NOMO-1 (cell line): ENCODE data around the gene PARP1.
"Not testable (repeated sequence)": the region's sequence is repeated elsewhere in the genome, so short reads cannot be mapped to it uniquely, and the experiment has no call there.

Experiments used
- DNase-seq, 2 experiments: peaks; one replicate each; lab custom pipeline; 2025; ENCODE audit not compliant: unreplicated experiment in 2 of 2; lab: John Stamatoyannopoulos, UW

The PARP1 gene

DNA sequence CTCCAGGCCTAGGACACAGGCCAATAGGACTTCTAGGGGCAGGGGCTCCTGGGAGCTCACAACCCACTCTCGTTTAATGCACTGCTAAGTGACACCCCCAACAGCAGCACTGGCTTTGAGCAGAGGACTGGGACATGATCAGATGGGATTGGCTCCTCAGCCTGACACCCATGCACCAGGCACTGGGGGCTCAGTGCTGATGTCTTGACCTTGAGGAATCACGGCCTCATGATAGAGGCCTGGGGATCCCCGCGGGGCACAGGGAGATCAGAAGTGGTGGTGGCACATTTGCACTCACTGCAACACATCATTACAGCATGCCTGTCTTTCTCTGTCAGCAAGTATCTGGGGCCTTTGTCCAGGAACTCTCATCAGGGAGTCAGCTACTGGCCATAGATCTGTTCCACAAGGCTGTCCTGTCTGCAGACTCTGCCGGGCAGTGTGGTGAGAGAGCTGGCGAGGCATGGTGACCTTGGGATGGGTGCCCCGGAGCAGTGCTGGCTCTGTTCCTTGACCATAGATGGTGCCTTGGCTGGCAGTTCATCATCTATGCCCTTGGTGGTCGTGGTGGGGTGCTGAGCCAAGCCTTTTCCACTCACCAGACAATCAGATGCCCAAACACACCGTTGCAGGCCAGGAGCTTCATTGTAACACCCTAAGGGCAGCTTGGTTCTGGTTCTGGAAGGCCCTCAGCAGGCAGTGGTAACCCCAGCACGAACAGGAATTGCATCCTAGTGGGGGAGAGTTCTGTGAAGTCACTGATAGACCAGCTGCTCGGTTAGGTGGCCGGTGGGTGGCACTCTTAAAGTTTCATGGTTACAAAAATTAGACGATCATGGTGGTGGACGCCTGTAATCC is 22.2 kb upstream of the PARP1 start:
- DNase-seq: no peak

DNA sequence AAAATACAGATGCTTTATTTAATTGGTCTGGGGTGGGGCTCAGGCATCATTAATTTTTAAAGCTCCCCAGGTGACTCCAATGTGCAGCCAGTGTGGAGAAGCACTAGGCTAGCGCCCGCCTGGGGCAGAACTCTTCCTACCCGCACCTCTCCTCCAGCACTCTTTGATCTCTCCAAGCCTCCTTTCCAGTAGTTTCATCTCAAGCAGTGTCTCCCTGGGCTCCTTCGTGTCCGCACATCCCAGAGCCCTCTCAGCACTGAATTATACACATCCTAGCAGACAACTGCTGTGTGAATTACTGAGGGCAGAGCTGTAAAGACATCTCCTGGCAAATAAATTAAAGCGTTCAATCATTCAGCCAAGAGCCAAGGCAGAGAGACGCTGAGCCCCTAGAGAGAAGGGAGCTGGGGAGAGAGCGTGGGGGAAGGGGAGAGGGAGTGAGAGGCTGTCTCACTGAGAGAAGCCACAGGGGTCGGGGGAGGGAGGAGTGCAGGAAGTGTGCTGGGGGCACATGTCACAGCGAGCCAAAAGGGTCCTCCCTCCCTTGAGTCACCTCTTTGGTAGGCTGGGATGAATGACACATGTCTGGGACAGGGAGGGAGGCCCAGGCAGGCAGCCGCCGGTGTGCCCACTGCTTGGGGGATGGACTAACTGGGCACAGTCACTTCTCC is 21.0 kb upstream of the PARP1 start:
- no peak for DNase-seq

DNA sequence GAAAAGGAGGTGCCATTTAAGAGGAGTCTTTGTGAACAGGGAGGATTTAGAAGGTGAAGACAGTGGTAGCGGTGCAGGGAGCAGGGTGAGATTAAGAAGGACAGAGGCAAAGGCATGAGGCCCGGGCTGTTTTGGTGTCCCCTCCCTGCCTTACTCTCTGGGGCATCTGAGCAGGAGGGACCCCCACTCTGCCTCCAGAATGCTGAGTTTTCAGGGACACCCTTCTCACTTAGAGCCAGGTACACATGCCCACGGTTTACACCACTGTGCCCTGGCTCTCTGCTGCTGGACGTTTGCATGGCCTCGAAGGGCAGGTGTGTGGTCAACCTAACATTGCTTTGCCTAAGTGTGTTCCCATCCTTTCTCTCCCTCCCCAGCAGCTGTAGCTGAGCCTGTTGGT is 20.5 kb upstream of the PARP1 start:
- DNase-seq: no peak

DNA sequence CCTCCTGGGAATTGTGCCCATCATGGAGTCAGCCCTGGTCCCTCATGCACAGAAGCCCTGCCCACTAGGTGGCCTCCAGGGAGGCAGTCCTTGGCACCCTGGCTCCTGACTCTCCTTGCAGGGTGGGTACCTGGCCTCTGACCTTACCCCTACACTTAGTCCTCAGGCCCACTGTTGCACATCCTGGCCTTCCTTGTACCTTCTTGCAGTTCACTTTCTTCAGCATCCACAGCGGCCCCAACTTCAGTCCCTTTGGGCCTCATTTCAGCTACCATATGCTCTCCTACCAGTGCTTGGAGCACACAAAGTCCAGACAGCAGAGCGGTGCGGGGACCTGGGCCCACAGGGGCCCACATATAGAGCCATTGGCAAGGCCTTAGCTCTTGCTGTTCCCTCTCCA is 19.2 kb upstream of the PARP1 start:
- DNase-seq: no peak

DNA sequence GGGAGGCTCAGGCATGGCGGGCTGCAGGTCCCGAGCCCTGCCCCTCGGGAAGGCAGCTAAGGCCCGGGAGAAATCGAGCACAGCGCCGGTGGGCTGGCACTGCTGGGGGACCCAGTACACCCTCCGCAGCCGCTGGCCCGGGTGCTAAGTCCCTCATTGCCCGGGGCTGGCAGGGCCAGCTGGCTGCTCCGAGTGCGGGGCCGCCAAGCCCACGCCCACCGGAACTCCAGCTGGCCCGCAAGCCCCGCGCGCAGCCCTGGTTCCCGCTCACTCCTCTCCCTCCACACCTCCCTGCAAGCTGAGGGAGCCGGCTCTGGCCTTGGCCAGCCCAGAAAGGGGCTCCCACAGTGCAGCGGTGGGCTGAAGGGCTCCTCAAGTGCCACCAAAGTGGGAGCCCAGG is 18.5 kb upstream of the PARP1 start:
- DNase-seq: not testable (repeated sequence)

DNA sequence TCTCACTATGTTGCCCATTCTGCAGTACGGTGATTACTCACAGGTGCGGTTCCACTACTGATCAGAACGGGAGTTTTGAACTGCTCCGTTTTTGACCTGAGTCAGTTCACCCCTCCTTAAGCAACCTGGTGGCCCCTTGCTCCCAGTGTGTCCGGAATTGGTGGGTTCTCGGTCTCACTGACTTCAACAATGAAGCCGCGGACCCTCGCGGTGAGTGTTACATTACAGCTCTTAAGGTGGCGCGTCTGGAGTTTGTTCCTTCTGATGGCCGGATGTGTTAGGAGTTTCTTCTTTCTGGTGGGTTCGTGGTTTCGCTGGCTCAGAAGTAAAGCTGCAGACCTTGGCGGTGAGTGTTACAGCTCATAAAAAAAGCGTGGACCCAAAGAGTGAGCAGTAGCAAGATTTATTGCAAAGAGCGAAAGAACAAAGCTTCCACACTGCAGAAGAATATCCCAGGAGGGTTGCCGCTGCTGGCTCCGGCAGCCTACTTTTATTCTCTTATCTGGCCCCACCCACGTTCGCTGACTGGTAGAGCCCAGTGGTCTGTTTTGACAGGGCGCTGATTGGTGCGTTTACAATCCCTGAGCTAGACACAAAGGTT is 17.6 kb upstream of the PARP1 start:
- no peak for DNase-seq

DNA sequence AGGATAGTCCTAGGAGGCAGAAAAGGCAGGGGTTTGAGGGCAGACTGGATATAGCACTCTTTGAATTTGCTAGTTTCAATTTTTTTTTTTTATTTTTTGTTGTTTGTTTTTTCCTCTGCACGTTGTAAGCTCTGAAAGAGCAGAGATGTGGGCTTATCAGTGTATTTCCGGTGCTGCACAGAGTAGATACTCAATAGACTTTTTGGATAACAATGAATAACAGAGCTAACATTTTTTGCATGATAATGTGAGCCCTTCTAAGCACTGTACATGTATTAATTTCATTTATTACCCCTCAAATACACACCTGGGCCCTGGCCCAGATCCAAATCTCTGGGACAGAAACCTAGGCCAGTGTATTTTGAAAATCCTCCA is 17.1 kb upstream of the PARP1 start:
- DNase-seq: no peak

DNA sequence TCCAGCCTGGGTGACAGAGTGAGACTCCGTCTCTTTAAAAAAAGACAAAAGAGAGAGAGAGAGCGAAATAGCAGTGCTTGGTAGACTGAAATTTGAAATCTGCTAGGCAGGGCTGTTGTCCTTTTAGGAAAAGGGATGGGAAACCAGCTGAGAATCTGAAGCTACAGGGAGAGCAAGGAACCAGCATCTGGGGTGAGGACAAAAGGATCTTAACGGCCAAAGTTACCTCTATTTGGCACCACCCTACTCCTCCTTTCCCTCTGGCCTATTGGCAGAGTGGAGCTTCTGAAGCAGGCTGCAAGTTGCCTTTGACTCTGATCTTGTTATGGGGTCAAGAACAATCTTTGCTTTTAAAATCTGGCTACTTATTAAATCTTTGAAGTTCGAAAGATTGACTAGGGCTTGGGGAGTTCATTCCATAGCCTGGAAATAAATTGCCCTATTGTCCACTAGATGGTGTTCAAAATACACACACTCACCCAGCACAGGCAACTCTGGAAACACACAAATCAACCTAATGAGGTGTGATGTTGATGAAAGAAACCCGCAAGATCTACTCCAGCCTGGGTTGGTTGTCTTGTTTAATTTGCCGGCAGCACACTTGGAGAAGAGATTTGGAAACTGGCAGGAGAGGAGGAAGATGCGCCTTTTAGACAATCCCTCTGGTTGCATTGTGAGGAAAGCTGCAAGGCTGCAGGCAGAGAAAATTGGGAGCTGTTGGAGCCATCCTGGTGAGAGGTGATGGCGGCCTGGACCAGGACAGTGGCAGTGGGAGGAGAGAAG is 16.5 kb upstream of the PARP1 start:
- peak in 1 of 2 experiments; percentile 3 for DNase-seq

DNA sequence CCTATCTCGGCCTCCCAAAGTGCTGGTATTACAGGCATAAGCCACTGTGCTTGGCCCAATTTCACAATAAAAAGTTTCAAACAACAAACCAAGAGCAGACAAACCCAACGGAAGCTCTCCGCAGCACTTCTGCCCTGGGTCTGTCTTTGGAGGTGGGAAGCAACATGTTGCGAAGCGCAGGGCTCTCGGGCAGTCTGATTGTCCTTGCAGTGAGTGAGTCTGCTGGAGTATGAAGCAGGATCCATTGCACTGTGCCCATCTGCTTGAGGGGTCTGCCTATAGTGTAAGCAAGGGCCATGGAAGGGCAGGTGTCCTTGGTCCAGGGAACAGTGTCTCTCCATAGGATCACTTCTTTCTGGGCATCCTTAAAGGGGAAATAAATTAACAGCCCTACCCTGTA is 14.6 kb upstream of the PARP1 start:
- DNase-seq: no peak

DNA sequence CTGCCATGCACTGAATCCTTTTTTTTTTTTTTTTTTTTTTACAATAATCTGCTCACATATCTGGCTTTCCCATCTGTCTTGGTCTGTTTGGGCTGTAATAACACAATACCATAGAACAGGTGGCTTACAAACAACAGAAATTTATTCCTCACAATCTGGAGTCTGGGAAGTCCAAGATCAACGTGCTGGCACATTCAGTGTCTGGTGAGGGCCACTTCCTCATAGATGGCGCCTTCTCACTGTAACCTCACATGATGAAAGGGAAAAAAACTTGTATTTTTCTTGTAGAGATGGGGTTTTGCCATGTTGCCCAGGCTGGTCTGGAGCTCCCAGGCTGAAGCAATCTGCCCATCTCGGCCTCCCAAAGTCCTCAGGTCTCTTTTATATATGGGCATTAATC is 13.0 kb upstream of the PARP1 start:
- DNase-seq: no peak

DNA sequence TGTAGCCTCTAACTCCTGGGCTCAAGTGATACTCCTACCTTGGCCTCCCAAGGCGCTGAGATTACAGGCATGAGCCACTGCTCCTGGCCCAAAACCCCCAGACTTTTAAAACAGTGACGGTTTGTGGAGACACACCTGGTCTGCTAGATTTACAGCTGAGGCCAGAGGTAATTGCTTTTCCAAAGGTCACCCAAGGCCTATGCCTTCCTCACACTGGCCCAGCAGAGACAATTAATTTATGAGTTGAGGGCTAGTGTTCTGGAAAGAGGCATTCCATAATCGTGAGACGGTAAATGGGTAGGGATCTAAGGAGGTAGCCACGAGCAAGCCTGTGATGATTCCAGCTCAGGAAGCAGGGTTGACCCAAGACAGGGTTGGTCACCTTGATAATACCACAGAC is 12.4 kb upstream of the PARP1 start:
- DNase-seq: no peak

DNA sequence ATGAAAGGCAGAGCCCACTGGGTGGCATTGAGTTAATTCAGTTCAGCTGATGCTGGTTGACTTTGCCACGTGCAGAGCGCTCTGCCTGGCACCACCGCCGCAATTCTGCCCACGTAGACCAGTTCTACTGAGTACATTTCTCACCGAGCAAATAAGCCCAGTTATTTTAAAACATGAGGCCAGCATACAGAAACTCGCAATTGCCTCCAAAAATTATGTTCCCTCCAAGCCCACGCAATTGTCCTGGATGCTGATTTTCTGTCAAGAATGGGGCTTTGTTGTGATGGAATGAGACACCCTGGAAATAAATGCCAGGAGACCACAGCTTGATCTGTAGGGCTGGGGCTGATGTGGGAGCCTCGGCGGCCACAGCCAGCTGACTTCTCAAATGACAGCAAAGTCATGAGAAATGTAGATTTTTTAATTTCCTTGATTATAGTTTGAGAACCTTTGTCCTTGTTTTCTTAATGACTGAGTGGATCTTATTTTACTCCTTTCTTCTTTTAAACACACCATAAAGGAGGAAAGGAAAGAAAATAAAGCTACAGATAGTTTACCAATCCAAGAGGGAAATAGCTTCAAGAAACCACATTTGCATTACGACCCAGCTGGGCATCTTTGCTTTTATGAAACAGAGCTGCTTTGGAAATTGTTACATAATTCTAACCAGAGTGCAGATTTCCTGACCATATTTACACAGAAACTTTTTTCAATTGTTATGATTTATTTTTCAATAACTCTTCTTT is 11.6 kb upstream of the PARP1 start:
- DNase-seq: peak in 1 of 2 experiments; percentile 6

DNA sequence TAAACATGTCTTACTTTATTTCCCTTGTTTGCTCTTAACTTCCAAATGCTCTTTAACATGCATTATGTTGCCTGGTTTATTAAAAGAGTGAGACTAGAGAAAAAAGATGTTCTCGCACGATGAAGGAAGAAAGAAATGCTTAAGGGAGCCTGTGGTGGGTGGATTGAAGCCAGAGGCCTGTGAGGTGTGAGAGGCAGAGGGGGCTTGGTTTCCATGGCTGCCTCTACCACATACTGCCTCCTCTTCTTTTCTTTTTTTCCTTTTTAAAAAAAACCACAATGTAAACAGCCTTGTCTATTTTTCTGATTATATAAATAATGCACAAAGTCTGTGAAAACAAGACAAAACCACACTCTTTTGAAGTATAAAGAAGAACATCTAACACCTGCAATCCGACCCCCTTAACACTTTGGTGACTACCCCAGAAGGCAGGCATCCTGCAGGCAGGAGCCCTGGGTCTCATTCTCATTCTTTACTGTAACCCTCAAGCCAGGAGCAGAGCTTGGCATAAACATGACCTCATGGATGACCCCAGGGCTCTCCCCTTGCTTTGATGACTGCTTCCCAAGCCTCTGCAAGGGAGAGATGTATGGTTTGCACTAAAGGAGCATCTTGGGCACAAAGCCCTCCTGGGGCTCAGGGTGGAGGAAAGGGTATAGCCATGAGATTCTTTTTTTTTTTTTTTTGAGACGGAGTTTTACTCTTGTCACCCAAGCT is 10.1 kb upstream of the PARP1 start:
- no peak for DNase-seq

DNA sequence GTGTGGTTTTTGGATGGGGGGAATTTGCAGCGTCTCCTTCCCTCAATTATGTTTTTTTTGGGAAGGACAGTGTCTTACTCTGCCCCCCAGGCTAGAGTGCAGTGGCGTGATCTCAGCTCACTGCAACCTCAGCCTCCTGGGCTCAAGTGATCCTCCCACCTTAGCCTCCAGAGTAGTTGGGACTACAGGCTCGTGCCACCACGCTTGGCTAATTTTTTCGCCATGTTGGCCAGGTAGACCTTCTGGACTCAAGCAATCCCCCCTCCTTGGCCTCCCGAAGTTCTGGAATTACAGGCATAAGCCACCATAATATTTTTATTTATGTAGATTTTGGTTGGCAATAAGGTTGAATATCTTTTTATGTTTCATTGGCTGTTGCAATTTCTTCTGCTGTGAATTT is 9.5 kb upstream of the PARP1 start:
- DNase-seq: no peak

DNA sequence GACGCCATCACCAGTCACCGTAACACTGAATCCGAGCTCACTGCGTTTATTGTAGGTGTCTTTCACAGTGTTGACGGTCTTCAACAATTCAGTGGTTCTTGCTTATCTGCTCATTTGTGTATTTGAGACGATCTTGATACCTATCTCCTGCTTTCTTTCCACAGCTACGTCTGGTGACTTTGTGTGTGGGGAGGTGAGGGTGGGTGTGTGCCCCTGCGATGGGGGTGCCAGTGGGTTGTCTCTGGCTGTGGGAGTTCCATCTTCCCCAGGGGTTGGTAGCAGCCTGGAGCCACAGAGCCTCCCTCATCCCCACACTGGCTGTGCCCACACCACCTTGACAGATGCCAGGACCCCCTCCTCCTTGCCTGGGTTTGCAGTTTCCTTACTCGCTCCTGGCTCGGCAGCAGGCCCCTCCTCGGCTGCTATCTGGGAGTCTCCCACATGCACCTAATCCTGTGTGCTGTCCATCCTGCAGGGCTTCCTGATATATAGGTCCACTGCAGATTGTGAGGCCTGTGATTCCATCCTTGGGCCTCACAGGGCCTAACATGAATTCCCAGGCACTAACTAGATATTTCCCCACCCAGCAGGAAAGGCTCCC is 6.3 kb upstream of the PARP1 start:
- no peak for DNase-seq

DNA sequence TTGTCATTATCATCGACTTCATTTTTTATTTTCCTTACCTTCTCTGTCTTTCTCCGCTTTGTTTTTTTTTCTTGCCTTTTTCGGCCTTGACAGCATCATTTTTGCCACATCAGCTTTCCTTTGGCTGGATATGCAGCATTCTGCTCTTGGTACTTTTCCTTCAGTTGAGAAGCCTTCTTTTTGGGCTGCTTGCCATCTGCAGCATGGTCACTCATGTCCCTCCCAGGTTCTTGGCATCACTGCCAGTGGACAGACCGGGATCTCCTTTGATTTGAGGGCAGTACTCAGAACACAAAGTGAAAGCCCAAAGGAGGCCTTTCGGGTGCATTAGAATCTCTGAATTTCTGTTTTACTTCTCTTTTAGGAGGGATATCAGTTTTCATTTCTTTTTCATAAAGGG is 3.7 kb upstream of the PARP1 start:
- no peak for DNase-seq

DNA sequence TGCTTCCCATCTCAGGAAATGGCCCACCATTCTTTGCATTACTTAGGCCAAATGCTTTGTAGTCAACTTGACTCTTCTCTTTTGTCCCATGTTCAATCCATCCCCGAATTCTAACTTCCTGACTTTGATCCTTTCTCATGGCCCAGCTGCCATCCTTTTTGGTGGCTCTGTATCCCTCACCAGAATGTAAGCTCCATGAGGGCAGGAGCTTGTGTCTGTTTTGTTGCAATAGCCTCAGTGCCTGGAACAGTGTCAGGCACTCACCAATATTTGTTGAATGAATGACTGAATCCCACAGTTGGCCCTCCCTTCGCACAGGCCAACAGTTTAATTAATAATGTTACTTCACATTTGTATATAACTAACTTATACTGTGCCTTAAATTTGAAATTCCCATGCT is 3.1 kb upstream of the PARP1 start:
- DNase-seq: no peak

DNA sequence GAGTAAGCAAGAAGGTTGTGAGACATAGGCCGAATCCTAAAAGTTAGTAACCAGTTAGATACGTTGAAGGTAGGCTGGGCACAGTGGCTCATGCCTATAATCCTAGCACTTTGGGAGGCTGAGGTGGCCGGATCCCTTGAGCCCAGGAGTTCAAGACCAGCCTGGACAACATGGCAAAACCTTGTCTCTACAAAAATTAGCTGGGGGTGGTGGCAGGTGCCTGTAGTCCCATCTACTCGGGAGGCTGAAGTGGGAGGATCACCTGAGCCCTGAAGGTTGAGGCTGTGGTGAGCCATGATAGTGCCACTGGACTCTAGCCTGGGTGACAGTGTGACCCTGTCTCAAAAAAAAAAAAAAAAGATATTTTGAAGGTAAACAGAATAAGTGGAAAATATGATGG is 1.5 kb upstream of the PARP1 start:
- no peak for DNase-seq
